Activated CD4-positive, CD25-positive, alpha-beta regulatory T cell (primary cell): Measurements from ENCODE around the gene CELF2.

Source experiments
- DNase-seq, 4 experiments: peaks; one replicate each; lab custom pipeline; 2025; lab: John Stamatoyannopoulos, UW

The CELF2 gene

DNA sequence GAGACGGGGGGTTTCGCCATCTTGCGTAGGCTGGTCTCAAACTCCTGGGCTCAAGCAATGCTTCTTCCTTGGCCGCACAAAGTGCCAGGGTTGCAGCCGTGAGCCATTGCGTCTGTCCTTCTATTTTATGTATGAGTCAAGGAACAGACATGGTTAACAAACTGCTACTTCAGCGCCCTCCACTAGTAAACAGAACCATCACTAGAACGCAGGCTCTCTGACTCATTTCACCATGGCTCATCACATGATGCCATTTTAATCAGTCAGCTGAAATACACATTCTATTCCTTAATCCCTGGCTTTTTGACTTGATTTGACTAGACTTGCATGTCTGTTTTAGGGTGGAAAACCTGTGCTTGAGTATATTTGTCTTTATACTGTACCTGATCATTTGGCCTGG is 41.3 kb downstream of the CELF2 start:
- DNase-seq = no peak

GRCh38 chr10:11063856-11064255 is 46.2 kb downstream of the CELF2 start:
- no peak for DNase-seq

- DNase-seq = no peak
Measured at GRCh38 chr10:11064832-11065231, 47.2 kb downstream of the CELF2 start.

DNA sequence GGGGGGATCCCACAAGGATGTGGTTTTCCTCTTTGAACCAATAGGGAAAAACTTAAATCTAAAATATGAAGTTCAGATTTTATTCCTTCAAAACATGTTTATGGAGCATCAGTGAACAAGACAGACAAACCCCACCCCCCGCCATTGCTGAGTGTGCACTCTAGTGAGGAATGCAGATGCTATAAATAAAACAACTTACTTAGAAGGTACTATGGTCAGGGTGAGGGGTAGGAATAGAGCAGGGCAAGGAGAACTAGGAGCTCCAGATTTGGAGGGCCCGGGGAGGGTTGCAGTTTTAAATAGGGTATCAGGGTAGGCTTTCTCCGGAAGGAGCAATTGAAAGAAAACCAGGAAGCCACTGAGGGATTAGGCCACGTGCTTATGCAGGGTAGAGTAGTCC is 47.9 kb downstream of the CELF2 start:
- DNase-seq = no peak

DNA sequence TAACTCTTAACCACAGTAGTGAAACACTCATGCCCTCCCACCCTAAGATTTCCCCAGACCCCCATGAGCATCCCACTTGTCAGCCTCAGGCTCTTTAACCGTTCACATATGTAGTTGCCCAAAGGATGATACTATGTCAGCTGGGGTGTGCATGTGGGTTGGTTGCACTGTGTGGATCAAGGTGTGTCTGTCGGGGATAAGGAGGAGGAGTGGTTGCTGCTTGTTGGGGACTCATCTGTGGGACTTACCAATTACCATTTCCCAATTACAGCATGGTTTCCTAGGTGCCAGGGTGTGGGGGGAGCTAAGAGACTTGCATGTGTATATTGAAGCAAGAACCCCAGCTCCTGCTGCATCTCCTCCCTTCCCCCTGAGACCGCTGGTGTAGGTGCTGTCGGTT is 48.8 kb downstream of the CELF2 start:
- no peak for DNase-seq

DNA sequence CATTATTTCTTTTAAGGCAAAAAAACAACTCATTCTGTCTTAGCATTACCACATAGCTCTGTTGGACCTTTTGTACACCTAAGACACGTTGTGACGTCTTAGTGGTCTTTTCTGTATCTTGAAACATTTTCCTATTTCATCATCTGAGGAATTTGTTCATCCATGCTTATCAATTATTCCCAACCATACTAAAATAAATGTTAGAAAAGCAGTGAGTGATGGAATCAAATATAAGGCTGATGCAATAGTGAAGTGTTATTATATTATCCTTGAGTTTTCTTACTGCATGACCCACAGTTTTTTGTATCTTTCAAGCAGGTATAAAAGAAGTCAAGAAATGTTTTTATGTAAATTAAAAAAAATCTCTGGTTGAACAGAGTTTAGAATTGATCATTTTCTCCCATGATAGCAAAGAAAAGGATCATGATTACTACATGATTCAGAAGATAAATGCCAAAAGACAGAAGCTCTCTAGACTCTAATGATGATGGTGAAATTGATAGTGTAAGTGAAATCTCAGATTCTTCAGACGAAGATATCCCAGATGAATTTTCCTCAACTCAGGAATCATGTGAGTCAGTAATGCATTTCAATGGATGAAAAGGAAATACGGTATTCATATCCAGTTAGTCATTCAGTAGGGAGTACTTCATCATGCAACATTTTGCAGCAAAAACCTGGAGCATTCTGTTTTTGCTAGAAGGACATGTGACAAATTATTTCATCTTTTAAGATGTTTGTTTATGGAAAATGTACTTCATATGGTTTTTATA is 51.4 kb downstream of the CELF2 start:
- DNase-seq = no peak

DNA sequence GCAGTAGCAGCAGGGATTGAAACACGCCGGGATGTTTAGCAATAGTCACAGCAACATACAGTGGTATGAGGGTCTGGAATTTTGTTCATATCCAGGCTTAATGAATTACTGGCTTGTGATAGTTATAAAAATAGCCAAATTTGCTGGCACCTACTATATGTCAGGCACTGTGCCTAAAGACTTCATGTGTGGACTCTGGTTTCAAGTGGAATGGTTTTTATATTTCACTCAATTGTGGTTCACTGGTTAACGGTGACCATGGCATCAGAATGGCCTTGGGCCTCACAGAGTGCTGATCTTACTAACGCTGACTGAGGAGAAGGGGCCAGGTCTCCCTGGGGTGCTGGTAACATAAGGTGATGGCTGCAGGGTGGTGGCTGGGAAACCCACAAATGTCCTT is 55.7 kb downstream of the CELF2 start:
- DNase-seq = no peak

DNA sequence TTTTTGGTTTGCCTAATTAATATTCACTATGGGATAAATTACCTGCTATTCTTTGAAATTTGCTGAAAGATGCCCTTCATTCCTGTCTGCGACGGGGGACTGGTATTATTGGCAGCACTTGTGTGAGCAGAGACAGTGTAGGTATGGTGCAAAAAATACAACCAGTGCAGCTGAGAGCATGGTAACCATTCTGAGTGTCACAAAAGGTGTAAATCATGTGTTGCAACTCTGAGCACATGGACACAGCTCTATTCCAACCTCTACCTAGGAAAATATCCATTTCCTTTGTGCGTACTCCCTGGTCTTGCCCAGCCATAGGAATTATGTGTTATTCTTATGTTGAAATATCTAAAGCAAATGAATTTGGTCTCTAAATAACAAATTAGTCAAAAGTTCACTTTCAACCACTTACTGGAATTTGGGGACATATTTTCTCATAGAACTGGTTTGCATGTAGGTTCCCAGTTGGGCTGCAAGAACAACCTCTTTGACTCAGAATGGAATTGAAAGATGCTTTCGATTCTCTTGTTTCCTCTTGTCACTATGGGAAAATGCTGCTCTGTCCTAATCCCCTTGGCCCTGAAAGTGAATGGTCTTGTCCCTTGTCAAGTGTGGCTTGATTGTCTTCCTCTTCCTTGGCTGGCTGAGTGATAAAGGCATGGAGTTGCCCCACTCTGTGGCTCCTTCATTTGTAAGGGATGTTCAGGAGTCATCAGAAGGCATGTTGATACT is 57.0 kb downstream of the CELF2 start:
- DNase-seq = no peak

DNA sequence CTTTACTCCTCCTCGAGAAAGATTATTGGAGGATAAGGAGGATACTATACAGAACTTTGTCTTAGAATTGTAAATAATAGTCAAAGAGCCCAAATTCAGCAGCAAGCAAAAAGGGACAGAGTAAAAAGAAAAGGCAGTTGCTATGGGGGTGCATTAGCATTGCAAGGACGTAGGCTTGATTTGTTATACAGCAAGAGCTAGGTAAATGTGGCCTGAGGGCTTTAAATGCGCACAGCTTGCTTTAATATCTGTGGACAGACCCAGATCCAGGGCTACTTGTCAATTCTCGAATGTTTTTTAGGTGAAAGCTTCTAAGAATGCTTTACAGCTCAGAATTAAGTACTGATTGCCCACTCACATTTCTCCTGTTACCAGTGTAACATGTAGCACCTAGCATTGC is 58.5 kb downstream of the CELF2 start:
- DNase-seq = no peak

DNA sequence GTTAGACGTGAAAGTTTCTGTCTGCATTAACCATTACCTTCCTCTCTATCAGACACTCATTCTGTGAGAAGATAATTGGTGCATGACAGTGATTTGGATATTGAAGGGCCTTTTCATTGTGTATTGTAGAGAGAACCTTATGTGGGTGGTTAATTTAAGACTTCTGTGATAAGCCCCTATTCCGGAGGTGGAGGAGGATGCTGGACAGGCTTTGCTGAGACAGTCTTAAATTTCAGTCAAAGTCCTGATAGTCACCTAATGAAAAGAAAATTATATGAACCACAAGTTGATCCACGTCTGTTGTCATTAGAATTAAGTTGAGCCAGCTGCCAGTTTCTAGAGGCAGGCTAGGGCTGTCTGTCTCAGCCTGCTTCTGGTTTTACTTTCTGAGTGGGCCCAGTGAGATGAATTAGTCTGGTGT is 62.9 kb downstream of the CELF2 start:
- no peak for DNase-seq

- DNase-seq = no peak
Measured at GRCh38 chr10:11081408-11081807, 63.7 kb downstream of the CELF2 start.

DNA sequence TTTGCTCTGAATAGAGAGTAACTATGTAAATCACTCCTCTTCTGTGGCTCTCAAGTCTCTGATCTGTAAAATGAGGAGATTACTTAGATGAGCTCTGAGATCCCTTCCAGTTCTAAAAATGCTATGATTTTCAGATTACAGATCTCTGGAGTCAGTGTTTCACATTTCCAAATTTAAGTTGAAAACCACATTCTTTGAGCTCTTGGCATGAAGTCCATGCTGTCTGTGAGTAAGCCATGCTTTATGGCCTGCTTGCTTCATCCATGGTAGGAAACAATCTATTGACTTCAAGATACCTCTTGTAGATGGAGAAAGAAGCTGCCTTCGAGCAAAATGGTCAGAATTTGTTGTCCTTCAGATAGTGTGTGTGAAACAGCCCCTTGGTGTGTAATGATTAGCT is 64.9 kb downstream of the CELF2 start:
- DNase-seq = no peak

- DNase-seq = no peak
Measured at GRCh38 chr10:11083051-11083450, 65.4 kb downstream of the CELF2 start.

- no peak for DNase-seq
Measured at GRCh38 chr10:11085545-11085944, 67.9 kb downstream of the CELF2 start.

GRCh38 chr10:11086177-11086840 is 68.6 kb downstream of the CELF2 start:
- DNase-seq = no peak

GRCh38 chr10:11087372-11087771 is 69.7 kb downstream of the CELF2 start:
- DNase-seq = no peak

- DNase-seq = no peak
Measured at GRCh38 chr10:11088709-11089108, 71.0 kb downstream of the CELF2 start.

GRCh38 chr10:11089272-11089671 is 71.6 kb downstream of the CELF2 start:
- no peak for DNase-seq

DNA sequence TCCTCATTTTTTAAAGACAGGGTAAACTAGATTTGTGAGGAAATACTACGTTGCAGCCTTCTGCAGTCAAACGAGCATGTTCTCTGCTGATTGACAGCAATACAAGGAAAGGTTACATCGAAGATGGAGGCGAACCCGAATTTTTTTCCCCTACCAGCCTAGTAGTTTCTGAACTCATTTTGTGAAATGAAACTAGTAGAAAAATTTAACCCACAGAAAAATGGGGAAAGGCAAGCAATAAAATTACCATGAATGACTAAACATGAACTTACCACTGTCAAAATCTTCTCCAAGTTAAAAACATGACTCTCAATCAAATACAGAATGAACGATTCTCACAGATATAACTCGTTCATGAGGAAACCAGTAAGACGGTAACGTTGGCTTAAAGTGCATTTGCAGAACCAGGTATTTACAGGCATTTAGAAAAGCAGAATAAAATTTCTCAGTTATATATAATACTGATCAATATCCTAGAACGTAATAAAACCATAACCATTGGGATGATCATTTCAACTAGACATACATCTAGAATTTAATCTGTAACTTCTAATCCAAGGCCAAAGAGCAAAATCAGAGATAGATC is 73.9 kb downstream of the CELF2 start:
- no peak for DNase-seq

DNA sequence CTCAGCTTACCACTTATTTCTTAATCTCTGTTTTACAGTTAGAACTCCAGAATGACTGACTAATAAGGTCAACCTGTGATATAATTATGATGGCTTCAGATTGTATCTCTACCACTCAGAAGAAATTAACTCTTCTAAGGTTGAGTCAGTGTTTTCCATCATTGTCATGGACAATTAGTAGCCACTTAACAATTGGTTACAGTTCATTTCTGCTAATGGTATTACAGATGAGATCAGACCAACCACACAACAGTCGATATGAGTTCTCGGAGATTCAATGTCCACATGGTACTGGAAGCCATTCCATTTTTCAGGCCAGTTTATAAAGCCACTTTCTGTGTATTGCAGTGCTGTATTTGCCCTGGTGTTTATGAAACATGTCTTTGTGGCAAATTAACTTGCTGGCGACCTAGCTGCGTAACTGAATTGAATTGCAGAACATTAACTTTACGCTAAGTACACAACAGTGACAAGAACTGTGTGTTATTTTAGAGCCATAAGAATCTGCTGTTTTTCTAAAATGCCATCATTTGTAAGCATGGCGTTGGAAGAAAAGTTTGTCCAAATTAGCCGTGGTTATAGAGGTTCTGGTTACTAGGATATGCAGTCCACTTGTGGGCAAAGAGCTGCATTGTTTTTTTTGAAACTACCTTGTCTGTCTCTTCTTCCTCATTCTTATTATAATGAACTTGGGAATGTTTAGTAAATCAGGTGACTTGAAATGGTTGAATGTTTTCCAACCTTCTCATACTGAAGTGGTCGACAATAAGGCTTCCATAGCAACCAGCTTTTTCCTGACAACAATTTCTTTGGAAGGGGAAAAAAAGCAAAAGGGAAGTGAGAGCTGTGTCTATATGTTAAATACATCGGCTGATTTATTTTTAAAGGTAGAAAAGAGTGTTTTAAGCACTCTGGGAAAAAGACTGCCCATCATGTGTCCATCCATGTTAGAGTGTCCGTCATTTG is 76.4 kb downstream of the CELF2 start:
- no peak for DNase-seq

- DNase-seq = no peak
Measured at GRCh38 chr10:11095374-11095801, 77.7 kb downstream of the CELF2 start.
